ENCODE data around the gene MXI1.
"Not testable (repeated sequence)": the region's sequence is repeated elsewhere in the genome, so short reads cannot be mapped to it uniquely, and the experiment has no call there.

Gene MXI1

DNA sequence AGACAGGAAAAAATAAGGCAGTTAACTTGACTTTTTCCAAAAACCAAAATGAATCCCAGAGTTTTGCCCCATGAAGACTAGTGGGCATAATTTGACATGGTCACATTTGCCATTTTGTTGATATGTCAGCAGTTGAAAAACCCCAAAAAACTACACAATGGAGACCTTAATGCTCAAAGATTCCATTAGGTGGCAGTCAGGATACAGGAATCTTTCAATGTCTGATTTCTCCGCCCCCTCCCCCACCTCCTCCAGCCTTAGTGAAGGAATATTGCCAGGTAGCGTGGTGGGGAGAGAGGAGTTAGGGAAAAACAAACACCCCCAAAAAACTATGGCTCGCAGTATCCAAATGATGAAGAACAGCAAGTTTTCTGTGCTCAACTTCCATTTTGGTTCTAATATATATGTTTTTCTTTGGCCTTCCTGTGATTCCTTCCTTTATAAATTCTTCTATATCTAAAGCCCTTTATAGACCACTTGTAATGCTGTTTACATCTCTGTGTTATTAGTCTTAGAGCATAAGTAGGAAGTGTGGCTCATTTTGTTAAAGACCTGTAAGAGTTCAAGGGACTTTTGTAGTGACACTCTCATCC lies 104.0 kb downstream of the MXI1 start:
- in situ Hi-C loops (cut with HindIII; ENCODE audit: low sequenced_read_pairs), result no loop called here

DNA sequence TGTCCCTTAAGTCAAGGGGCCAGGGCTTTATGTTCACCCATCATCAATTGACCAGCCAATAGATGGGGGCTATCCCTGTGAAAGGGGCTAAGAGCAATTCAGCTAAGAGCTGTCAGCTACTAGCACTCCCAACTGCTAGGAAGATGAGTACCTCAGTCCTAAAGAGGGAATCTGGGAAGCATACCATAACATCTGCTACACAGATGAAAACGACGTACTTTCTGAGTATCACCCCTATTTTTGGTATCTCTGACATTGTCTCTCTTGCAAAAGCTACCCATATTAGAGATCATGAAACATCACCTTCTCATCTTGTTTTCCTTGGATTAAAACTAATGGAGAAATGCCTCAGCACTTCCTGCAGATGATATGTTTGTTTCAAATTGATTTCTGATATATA lies 104.8 kb downstream of the MXI1 start:
- in situ Hi-C loops (cut with HindIII; ENCODE audit: low sequenced_read_pairs), result no loop called here

DNA sequence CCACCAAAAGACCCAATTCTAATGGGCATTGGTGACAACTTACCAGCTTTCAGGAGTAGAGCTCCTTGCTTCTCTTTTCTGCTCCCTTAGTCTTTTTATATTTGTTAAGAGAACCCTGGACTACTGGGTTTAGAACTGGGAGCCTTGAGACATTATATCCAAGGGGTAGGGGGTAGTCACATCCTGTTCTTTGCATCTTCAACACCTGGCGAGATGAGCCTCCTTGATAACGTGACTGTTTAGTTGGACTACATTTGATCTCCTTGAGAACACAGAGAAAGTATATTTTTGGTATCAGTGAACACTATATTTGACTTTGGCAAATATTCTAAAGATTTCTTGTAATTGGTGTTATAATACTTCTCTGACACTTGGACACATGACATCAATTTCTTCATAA lies 106.3 kb downstream of the MXI1 start:
- in situ Hi-C loops (cut with HindIII; ENCODE audit: low sequenced_read_pairs), result no loop called here

DNA sequence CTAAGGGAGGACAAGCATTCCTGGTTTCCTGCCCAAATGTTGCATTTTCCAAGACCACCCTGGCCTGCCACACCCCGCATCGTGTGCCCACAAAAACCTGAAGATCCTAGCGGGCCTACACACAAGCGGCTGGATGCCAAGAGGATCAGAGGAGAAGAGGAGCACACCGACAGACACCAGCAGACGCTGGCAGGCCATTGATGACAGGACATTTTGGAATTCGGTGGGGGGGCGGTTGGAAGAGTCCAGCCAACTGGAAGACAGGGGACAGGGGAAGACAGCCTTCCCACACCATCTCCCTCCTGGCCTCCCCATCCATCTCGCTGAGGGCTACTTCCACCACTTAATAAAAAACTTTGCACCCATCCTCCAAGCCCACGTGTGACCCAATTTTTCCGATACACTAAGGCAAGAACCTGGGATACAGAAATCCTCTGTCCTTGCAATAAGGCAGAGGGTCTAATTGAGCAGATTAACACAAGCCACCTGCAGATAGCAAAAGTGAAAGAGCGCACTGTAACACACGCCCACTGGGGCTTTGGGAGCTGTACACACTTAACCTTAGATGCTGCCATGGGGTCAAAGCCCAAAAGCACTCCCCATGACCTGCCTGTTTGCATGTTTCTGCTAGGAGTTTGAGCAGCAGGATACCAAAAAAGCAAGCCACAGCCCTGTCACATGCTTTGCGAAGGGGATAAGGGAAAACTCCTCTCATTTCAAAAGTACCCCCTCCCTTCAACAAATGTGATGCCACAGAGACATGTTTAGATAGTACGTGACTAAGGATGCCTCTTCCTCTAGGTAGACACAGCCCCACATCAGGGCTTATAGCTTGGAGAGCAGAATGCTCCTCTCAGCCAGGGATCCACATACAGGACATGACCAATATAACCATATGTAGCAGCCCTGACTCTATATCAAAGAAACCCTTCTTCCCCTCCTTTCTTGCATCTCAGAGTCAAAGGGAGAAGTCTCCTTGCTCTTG lies 110.8 kb downstream of the MXI1 start:
- in situ Hi-C loops (cut with HindIII; ENCODE audit: low sequenced_read_pairs), result no loop called here

DNA sequence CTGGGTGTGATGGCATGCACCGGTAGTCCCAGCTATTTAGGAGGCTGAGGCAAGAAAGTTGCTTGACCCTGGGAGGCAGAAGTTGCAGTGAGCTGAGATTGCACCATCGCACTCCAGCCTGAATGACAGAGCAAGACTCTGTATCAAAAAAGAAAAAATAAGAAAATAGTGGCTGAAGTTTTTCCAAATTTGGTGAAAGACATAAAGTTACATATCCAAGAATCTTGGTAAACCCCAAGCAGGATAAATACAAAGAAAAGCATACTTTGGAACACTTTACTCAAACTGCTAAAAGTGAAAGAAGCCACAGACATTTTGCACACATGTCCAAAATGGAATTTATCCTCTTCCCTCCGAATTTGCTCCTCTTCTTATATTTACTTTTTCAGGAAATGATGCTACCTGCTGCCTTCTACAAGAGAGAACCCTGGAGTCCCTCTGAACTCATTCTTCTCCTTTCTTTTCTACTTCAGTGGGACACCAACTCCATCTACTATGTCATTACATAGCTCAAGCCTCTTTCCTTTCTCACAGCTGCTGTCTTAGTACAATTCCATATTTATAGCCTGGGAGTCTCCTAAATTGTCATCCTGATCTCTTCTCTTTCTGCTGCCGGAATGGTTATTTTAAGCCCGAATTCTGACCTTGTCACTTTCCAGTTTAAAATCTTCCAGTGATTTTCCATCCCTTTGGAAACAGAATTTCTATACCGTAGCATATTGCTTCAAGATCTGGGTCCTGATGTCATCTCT lies 114.6 kb downstream of the MXI1 start:
- in situ Hi-C loops (cut with HindIII; ENCODE audit: low sequenced_read_pairs), result no loop called here

DNA sequence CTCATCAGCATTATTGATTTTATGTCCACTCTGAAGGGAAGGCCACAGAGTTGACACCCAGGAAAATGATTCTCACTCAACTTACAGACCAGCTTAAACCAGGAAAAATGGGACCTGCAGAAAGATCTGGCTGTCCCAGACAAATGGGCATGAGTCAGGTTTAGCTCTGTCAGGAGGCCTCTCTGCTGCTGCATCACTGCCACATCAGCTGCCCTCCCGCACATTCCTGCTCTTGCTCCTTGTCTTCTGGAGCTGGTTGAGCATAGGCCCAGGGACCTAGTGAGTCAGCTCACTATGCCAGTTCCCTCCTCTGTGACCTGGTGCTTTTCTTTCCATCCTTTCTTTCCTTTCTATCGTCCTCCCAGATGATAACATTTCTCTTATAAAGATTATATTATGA lies 116.1 kb downstream of the MXI1 start:
- in situ Hi-C loops (cut with HindIII; ENCODE audit: low sequenced_read_pairs), result no loop called here

DNA sequence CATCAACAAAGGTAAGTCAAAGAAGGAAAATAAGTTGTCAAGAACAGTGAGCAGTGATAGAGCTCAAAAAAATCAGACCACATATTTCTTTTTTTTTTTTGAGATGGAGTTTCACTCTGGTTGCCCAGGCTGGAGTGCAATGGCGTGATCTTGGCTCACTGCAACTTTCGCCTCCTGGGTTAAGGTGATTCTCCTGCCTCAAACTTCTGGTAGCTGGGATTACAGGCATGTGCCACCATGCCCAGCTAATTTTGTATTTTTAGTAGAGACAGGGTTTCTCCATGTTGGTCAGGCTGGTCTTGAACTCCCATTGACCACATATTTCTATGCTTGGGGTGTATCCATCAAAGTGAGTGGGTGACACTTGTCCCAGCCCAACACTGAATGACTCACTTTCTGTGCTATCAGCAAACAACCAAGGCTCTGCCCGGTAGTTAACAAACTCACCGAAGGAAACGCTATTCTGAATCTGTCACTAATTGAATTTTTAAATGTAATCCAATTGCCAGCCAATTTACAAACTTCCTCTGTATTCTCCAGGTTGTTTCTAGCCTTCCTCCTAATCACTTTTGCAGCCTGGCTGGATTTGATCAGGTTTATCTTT lies 116.9 kb downstream of the MXI1 start:
- in situ Hi-C loops (cut with HindIII; ENCODE audit: low sequenced_read_pairs), result no loop called here

DNA sequence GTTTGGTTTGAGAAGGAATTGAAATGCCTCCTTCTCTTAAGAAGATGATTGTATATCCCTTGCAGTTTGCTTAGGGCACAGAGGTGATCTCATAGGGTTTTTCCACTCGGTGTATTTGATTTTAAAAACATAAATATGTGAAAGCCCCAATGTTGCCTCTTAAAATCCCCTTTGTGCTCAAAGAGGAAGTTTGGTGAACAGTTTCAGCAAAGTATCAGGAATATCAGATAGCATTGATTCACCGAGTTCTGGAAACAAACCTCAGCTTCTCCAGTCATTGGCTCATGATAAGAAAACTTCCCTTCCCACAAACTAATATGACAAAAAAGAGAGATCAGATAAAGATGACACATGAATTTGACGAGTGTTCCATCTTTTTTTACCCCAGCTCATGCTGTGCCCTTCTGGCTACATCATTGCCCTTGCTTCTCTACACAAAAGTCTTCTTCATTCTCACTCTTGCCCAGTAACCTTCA lies 117.4 kb downstream of the MXI1 start:
- in situ Hi-C loops (cut with HindIII; ENCODE audit: low sequenced_read_pairs), result no loop called here

DNA sequence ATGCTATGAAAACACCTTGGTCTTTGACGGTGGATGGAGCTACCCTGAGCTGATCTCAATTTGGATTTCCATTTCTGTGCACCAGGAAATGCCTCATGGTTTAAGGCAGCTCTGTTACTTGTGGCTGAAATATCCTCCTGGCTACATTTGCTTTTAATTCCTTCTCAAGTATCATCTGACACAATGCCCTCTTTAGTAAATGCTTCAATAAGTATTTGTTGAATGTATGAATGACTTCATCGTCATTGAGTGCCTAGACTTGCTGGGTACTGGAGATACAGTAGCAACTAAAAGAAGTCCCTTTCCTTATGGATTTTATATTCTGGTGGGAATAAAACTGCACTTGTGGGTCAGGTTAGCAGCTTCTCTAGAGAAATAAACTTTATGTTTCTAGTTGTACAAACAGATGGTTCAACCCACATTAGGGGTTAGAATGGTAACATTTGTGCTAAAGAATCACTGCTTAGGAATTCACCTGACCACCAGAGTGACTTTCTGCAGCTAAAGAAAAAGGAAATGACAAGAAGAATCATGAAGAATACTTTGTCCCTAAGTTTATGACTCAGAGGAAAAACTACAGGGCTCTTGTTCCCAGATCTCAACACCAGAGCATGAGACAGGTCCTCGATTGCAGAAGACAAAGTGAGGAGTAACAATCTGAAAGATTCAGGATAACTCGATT lies 119.1 kb downstream of the MXI1 start:
- in situ Hi-C loops (cut with HindIII; ENCODE audit: low sequenced_read_pairs), result no loop called here

DNA sequence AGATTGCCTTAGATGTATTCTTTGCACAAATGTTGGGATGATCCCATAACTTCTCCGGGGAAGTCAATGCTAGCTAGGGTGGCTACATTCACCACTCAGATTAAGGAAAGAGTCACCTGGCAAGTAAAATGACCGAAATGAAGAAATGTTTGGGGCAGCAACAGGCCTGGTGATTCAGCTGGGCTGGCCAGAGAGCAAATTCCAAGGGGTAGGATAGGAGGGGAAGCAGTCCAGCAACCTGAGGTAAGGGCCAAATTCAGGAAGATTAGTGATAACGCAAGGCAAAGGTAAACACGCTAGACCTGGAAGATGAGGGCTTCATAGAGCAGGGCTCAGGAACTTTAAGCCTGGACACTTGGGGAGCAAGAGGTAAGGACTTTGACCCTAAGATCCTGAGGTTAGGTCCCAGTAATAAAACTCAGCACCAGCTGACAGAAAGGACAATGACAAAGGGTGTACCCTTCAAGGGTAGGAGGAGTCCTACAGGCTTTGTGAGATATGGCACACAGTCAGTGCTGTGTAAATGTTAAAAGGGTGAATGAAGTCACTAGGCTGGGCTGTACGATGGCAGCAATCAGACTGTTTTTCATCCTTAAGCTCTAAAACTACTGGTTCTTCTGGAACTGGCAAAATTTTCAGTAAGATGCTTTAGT lies 120.0 kb downstream of the MXI1 start:
- in situ Hi-C loops (cut with HindIII; ENCODE audit: low sequenced_read_pairs), result no loop called here

DNA sequence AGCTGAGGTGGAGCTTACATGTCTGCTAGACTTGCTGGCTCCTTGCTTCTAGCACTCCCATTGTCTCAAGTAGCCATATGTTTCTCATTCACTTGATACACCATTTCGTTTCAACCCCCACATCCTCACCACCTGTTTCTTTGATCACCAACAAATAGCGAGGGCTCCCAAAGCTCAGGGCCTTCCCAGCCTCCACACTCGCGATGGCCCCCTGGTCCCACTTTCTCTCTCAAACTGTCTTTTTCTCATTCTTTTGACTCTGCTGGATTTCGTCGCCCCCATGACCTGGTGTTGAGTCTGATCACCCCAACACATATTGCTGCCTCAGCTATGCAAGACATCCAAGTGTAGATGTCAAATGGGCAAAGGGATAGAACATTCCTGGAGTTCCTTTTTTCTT lies 123.3 kb downstream of the MXI1 start:
- in situ Hi-C loops (cut with HindIII; ENCODE audit: low sequenced_read_pairs), result no loop called here

DNA sequence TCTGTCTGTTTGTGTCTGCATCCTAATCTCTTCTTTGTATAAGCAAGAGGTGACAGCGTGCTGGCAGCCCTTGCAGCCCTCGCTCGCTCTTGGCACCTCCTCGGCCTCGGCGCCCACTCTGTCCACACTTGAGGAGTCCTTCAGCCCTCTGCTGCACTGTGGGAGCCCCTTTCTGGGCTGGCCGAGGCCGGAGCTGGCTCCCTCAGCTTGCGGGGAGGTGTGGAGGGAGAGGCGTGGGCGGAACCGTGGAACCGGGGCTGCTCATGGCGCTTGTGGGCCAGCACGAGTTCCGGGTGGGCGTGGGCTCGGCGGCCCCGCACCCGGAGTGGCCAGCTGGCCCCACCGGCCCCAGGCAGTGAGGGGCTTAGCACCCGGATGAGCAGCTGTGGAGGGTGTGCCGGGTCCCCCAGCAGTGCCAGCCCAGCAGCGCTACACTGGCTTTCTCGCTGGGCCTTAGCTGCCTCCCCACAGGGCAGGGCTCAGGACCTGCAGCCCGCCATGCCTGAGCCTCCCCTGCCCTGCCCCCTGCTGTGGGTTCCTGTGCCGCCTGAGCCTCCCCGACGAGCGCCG lies 123.9 kb downstream of the MXI1 start:
- in situ Hi-C loops (cut with HindIII; ENCODE audit: low sequenced_read_pairs), result not testable (repeated sequence)

DNA sequence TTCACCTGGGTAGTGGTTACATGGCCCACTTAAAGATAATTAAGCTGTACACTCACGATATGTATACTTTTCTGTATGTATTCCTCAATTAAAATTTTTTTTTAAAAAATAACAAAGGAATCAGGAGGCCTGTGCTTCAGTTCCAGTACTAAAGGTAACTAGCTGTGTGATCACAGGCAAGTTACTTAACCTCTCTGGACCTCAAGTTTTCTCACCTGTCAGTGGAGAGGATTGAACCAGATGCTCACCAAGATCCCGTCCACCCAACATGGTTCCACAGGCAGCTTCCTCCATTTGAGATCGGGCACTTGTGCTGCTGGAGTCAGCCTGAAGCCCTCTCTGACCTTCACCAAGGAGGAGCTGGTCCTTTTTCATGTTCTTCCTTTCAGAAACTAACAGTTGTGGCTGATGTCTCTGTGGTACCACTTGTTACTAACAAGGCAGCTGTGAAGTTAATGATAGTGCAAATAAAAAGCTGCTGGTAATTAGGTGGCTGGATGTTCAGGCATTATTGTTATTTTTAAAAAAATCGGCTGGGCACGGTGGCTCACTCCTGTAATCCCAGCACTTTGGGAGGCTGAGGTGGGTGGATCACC lies 126.8 kb downstream of the MXI1 start:
- in situ Hi-C loops (cut with HindIII; ENCODE audit: low sequenced_read_pairs), result no loop called here

DNA sequence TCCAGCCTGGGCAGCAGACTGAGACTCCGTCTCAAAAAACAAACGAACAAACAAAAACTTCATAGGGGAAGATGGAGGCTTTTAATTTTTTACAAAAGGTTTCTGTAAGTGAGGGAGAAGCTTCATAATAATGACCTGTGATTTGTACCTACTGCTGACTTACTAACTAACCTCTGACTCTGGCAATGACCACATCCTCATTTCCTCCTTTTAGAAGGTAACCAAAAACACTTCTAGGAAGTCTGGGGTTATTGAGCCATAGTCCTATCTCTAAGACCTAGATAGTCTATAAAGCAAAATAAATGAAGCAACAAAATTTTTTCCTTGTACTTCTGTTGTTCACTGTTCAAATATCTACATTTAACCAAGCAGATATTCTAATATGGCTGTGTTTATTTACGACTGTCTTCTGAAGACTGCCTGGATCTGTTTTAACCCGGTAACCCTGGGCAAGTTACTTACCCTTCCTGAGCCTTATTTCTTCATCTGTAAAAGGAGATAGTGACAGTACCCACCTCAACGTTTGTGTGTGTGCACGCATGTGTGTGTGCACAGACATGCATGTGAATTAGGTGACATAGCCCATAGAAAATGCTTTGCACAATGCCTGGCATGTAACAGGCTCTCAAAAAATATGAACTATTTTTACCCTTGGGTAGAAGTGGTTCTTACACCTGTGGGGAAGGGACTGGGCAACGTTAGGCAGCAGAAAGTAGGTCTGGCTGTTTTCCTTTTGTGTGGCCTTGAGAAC lies 128.1 kb downstream of the MXI1 start:
- in situ Hi-C loops (cut with HindIII; ENCODE audit: low sequenced_read_pairs), result loop anchor here (5.0 kb wide), 1 partner anchor 227 kb away; no protein-coding TSS in a partner anchor

DNA sequence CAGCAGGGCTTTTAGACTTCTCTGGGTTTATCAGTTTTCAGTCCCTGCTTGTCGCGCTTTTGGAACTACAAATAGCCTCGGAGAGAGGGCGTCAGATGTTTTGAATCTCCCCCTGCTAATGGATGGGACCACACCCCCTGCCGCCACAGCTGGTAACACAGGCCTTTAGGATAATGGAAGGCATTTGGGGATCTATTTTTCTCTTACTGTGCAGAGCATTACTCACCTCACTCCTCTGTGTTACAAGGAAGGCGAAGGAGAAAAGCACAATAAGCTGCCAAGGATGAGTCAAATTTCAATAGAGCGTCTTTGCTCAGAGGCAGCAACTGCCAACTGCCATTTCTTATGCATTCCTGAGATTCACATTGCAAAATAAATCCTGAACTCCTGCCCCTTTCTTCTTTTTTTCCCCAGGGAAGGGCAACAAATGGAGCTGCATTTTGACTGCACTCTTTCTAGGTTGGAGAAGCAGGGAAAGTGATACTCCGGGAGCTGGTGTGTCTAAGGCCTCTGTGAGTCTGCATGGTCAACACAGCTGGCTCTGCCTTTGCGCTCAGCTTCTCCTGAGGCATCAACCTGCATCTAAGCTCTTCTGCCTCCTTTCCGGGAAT lies 128.8 kb downstream of the MXI1 start:
- in situ Hi-C loops (cut with HindIII; ENCODE audit: low sequenced_read_pairs), result loop anchor here (5.0 kb wide), 1 partner anchor 226 kb away; no protein-coding TSS in a partner anchor
